Suppressor macrophage (primary cell): ENCODE data around the gene DMAC2.
"Not testable (repeated sequence)": the region's sequence is repeated elsewhere in the genome, so short reads cannot be mapped to it uniquely, and the experiment has no call there.

Source experiments
- DNase-seq, 4 experiments: peaks; one replicate each; pipeline ENCODE4 v3.0.0-alpha.2; 2020 to 2022

Gene DMAC2

DNA sequence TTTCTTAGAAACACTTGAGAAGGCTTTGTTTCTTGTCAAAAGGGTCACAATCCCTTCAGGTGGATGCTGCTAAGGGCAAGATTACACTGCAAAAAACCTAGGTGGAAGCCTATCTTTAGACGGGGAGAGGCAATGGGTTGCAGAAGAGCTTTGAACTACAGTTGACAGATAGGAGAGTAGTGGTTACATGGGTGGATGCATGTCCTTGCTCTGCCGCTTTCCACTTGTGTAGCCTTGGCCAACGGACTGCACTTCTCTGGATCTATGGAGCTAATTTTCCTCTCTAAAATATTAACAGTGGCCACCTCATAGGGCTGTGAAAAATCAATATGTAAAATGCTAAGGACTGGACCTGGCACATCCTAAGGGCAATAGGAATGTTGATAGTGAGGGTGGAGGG, 41.1 kb downstream of the DMAC2 start:
- DNase-seq, result no peak

DNA sequence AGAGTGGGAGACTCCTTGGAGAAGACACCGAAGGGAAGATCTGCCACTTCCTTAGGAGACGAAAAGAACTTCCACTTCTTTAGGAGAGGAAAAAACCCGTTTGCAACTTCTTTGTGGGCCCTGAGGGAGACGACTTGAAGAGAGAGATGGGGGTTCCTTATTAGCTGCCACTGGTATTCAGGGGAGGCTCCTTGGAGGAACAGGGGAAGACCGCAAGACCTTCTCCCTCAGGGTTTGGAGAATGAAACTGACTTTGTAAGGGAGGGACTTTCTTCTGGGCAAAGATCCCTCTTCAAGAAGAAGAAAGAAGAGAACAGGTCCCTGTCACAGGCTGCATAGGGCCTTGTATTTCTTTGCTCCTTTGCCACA, 41.7 kb downstream of the DMAC2 start:
- DNase-seq, result peak; percentile 32 to 46 (median 36)

DNA sequence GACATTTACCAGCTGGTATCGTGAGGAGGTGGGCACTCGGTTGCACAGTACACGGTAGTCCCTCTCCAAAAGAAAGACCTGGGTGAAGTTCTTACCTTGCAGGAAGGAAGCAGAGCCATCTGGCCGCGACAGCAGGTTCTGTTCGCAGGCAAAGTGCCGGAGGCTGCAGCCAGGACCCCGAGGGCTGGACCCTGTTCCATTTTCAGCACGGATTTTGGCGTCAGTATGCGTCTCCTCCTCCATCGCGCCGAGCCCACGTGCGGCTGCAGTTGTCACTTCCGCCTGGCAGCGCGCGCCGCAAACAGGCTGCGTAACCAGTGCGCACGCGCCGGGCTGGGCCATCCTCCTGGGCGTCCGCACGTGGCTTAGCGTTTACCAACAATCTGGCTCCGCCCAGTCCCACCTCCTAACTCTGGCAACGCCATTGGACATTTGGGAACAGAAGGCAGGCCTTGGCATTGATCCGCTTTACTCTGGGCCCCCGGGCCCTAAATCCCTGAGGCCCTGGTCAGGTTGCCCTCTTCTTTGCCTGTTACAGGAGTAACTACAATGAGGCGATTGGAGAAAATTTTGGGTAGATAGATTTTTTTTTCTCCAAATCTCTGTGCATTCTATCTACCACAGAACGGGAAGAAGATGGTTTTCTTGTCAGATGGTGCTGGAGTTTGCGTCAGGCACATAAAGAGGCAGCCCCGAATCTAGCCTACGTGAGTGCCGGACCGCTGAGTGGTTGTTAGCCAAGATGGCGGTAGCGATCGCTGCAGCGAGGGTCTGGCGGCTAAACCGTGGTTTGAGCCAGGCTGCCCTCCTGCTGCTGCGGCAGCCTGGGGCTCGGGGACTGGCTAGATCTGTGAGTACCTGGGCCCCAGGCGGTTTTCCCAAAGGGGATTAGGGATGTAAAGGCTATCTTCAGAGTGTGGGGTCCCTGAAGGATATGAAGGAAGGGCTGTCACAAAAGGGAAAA, 42.3 kb downstream of the DMAC2 start, which contains the start of the genes BCKDHA and EXOSC5:
Gene BCKDHA (plus strand): TSS at position 733 of the 964 bp plus-strand sequence. CDS start 10 bp downstream, at position 743.
Gene EXOSC5 (minus strand): TSS at position 274 of the 964 bp plus-strand sequence. CDS start 31 bp downstream, at position 243.
- DNase-seq, result peak; percentile 100

DNA sequence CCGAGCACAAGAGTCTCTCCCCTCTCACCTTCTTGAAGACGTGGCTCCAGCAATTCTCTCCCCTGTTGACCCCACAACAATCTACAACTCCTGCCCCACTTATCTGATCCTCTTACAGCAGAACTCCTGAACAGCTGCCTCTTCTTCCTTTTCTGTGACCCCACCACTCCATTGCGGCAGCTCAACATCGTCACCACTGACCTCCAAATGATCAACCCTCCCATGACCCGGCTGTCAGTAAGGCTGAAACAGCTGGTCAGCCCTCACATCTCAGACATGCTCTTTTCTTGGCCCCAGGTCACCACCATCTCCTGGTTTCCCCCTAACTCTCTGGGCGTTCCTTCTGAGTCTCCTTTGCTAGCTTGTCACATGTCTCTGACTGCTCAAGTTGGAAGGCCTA, 44.4 kb downstream of the DMAC2 start:
- DNase-seq, result peak in 2 of 4 experiments; percentile 33

DNA sequence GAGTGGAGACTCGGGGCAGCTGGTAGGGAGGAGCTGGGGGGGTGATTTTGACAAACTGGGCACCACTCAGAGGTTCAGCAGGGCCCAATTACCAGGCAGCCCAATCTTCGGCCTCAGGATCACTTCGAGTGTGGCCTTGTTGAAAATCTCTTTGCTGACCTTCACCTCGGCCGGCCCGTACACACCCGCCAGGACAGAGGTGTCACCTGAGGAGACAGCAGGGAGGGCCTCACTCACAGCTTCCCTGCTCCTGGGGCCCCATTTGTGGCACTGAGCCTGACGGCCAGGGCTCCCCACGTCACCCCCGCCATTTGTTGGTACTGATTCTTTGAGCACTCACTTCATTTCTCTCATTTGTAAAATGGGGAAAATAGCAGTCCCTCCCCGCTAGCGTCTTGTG, 46.9 kb downstream of the DMAC2 start:
- no peak for DNase-seq

DNA sequence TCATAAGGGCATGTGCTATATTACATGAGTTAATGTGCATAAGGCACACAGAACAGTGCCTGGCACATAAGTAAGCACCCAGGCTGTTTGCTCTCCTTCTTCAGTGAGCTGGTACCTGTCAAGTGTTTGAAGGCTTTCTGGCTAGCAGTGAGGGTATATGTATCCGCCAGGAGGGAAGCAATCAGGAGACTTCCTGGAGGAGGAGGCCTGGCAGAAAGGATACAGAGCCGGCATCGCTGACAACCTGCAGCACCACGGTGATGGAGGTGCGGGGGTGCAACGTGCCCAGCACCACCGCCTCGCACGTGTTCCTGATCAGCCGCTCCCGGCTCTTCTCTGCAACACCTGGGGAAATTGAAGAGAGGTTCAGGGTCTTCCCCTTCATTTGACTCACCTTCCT, 48.1 kb downstream of the DMAC2 start:
- DNase-seq, result no peak

DNA sequence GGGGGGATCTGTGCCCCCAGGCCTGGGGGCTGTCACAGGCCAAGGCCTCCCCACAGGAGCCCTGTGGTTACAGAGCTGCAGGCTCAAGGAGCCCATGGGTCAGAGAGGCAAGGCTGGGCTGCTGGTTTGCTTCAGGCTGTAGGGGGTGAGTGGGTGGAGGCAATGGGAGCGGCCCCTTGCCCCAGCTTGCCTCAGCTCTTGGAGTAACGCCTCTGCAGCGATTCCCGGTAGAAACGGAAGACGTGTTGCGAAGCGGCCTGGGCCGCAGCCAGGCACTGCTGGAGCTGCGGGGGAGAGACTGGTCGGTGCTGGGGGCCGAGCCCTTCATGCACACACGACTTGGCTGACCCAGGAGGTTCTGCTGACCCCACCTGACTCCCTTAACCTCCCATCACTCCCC, 53.3 kb downstream of the DMAC2 start:
- peak in 1 of 4 experiments; percentile 24 for DNase-seq

DNA sequence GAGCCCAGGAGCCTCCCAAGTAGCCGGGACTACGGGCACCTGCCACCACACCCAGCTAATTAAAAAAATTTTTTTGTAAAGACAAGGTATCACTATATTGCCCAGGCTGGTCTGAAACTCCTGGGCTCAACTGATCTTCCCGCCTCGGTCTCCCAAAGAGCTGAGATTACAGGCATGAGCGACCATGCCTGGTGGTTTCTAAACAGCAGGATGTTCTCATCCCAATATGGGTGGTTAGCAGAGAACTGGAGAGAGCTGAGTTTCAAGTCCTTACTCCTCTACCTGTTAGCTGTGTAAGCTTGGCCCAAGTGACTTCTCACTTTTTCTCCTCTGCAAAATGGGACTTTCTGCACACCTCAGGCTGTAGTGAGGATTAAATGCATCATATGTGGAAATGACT, 55.4 kb downstream of the DMAC2 start:
- DNase-seq, result no peak

DNA sequence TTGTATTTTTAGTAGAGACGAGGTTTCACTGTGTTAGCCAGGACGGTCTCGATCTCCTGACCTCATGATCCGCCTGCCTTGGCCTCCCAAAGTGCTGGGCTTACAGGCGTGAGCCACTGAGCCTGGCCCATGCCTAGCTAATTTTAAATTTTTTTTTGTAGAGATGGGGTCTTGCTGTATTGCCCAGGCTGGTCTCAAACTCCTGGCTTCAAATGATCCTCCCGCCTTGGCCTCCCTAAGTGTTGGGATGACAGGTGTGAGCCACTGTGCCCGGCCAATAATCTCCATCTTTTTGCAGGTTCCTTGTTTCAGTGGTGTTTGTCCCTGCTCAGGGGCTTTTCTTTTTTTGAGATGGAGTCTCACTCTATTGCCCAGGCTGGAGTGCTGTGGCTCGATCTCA, 58.2 kb downstream of the DMAC2 start:
- DNase-seq, result not testable (repeated sequence)
